ENCODE data around the gene PDCD1. TPM values are rescaled to one million over a fixed set of nuclear protein-coding genes. Genes with fewer than 3 reads are reported as not detected.

PDCD1 gene
- total RNA-seq, 1 donor from 2014 or later = not detected

Other genes starting within 250 kb of the PDCD1 start
- 42.5 TPM for gene THAP4, start 221.7 kb downstream of the PDCD1 start, total RNA-seq (ENCODE audit: unreplicated experiment)
- 124 TPM for gene ATG4B, start 221.2 kb downstream of the PDCD1 start, total RNA-seq (ENCODE audit: unreplicated experiment)
- gene DTYMK, start 172.1 kb downstream of the PDCD1 start, total RNA-seq (ENCODE audit: unreplicated experiment) = 42.3 TPM
- gene ING5, start 156.9 kb downstream of the PDCD1 start, total RNA-seq (ENCODE audit: unreplicated experiment) = 19.9 TPM
- gene D2HGDH, start 124.3 kb downstream of the PDCD1 start, total RNA-seq (ENCODE audit: unreplicated experiment) = 11.4 TPM
- not detected for gene GAL3ST2, start 82.1 kb downstream of the PDCD1 start, total RNA-seq (ENCODE audit: unreplicated experiment)
- gene NEU4, start 49.7 kb downstream of the PDCD1 start, total RNA-seq (ENCODE audit: unreplicated experiment) = 0.33 TPM
- gene RTP5, start 10.8 kb upstream of the PDCD1 start, total RNA-seq (ENCODE audit: unreplicated experiment) = not detected